ENCODE measurements around the gene GH1.

The GH1 gene

GRCh38 chr17:63942309-63942985 lies 23.8 kb upstream of the GH1 start:
- Histone ChIP-seq H3K9me3 (ENCODE audit: insufficient read depth, low read length, severe bottlenecking) (no peaks in the 10 kb centered on the region), H3K4me3 (ENCODE audit: low read depth in 1 of 2, low read length in 2 of 2) (no peak overlapping the region), H3K9ac (ENCODE audit: low read depth, low read length) (no peak overlapping the region), H3K27ac (ENCODE audit: low read length) (no peak overlapping the region), H3K79me2 (ENCODE audit: insufficient read depth, low read length) (no peaks in the 10 kb centered on the region), H3K27me3 (ENCODE audit: insufficient read depth, low read length, poor library complexity) (no peaks in the 10 kb centered on the region), H3K4me2 (ENCODE audit: insufficient read depth, low read length) (no peak overlapping the region), H3K36me3 (ENCODE audit: insufficient read depth, low read length) (no peaks in the 10 kb centered on the region), H4K20me1 (ENCODE audit: insufficient read depth, low read length) (no peaks in the 10 kb centered on the region), H2AFZ (ENCODE audit: low read depth, low read length) (no peak overlapping the region), H3K4me1 (ENCODE audit: insufficient read depth, low read length) (peaks cover 4% of the 10 kb centered on the region; the same call in 1 of the 2 replicates)
- ATAC-seq (ENCODE audit: insufficient read depth, low read depth) = no peak
- DNase-seq = no peak
- TF ChIP-seq EZH2 (IDR thresholded peaks at IDR 0.05; ENCODE audit: borderline replicate concordance, low read depth, low read length, severe bottlenecking) = no peak
- TF ChIP-seq, protein P1, sequence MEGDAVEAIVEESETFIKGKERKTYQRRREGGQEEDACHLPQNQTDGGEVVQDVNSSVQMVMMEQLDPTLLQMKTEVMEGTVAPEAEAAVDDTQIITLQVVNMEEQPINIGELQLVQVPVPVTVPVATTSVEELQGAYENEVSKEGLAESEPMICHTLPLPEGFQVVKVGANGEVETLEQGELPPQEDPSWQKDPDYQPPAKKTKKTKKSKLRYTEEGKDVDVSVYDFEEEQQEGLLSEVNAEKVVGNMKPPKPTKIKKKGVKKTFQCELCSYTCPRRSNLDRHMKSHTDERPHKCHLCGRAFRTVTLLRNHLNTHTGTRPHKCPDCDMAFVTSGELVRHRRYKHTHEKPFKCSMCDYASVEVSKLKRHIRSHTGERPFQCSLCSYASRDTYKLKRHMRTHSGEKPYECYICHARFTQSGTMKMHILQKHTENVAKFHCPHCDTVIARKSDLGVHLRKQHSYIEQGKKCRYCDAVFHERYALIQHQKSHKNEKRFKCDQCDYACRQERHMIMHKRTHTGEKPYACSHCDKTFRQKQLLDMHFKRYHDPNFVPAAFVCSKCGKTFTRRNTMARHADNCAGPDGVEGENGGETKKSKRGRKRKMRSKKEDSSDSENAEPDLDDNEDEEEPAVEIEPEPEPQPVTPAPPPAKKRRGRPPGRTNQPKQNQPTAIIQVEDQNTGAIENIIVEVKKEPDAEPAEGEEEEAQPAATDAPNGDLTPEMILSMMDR (IDR thresholded peaks at IDR 0.05; ENCODE audit: borderline replicate concordance, extremely low read depth, low read length, poor library complexity, severe bottlenecking) = no peak

- no peak for TF ChIP-seq EZH2 (IDR thresholded peaks at IDR 0.05; ENCODE audit: borderline replicate concordance, low read depth, low read length, severe bottlenecking)
- TF ChIP-seq, protein P1 (IDR thresholded peaks at IDR 0.05; ENCODE audit: borderline replicate concordance, extremely low read depth, low read length, poor library complexity, severe bottlenecking) = no peak
- H4K20me1 ChIP-seq (ENCODE audit: insufficient read depth, low read length) = no peaks in the 10 kb centered on the region
- no peak for ATAC-seq (ENCODE audit: insufficient read depth, low read depth)
Measured at GRCh38 chr17:63941751-63942150, 23.1 kb upstream of the GH1 start.

DNA sequence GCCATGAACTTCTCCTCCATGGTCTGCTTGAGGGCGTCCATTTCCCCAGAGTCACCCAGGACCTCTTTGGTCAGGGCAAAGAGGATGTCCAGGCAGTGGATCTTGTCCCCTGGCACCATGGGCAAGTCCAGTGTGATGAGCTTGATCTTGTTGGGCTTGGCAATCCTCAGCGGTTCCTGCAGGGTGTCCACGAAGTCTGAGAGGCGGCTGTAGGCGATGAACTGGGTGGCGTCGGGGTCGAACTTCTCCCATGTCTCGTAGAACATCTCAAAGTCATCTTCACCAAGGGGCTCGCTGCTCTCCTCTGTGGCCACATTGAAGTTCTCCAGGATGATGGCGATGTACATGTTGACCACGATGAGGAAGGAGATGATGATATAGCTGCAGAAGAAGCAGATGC lies 22.5 kb upstream of the GH1 start:
- Histone ChIP-seq H3K27ac (ENCODE audit: low read length) (no peak overlapping the region), H3K9me3 (ENCODE audit: insufficient read depth, low read length, severe bottlenecking) (no peaks in the 10 kb centered on the region), H3K9ac (ENCODE audit: low read depth, low read length) (no peak overlapping the region), H2AFZ (ENCODE audit: low read depth, low read length) (no peak overlapping the region), H3K4me3 (ENCODE audit: low read depth in 1 of 2, low read length in 2 of 2) (no peak overlapping the region), H3K4me2 (ENCODE audit: insufficient read depth, low read length) (no peak overlapping the region), H3K79me2 (ENCODE audit: insufficient read depth, low read length) (no peaks in the 10 kb centered on the region), H3K36me3 (ENCODE audit: insufficient read depth, low read length) (no peaks in the 10 kb centered on the region), H3K4me1 (ENCODE audit: insufficient read depth, low read length) (no peaks in the 10 kb centered on the region), H4K20me1 (ENCODE audit: insufficient read depth, low read length) (no peaks in the 10 kb centered on the region), H3K27me3 (ENCODE audit: insufficient read depth, low read length, poor library complexity) (no peaks in the 10 kb centered on the region)
- ATAC-seq (ENCODE audit: insufficient read depth, low read depth) (no peak), DNase-seq (no peak)
- TF ChIP-seq EZH2 (IDR thresholded peaks at IDR 0.05; ENCODE audit: borderline replicate concordance, low read depth, low read length, severe bottlenecking) = no peak
- TF ChIP-seq, protein P1 (IDR thresholded peaks at IDR 0.05; ENCODE audit: borderline replicate concordance, extremely low read depth, low read length, poor library complexity, severe bottlenecking) = no peak

More at GRCh38 chr17:63941751-63942150, 23.1 kb upstream of the GH1 start:
- Histone ChIP-seq H3K9me3 (ENCODE audit: insufficient read depth, low read length, severe bottlenecking) (no peaks in the 10 kb centered on the region), H3K79me2 (ENCODE audit: insufficient read depth, low read length) (no peaks in the 10 kb centered on the region), H3K36me3 (ENCODE audit: insufficient read depth, low read length) (no peaks in the 10 kb centered on the region), H3K9ac (ENCODE audit: low read depth, low read length) (no peak overlapping the region), H3K4me3 (ENCODE audit: low read depth in 1 of 2, low read length in 2 of 2) (no peak overlapping the region), H3K4me1 (ENCODE audit: insufficient read depth, low read length) (peaks cover 4% of the 10 kb centered on the region; the same call in 1 of the 2 replicates), H3K27ac (ENCODE audit: low read length) (no peak overlapping the region), H2AFZ (ENCODE audit: low read depth, low read length) (no peak overlapping the region), H3K4me2 (ENCODE audit: insufficient read depth, low read length) (no peak overlapping the region), H3K27me3 (ENCODE audit: insufficient read depth, low read length, poor library complexity) (no peaks in the 10 kb centered on the region)
- DNase-seq = no peak
